ENCODE measurements around the gene TBL1X. TPM values are rescaled to one million over a fixed set of nuclear protein-coding genes. Genes with fewer than 3 reads are reported as not detected.

TBL1X gene
- total and polyA plus RNA-seq, 2 of the 4 experiments (the other 2 are of a cell fraction): 16.2 to 20.8 TPM

- H4K91ac ChIP-seq (ENCODE audit: insufficient read depth, low read depth, low read length): no peak overlapping the region
- ChIA-PET POLR2A (ENCODE audit: unreplicated experiment) (no interaction called here), CTCF (no interaction called here)
- dilution Hi-C loops (cut with HindIII; ENCODE audit: low sequenced_read_pairs, unreplicated experiment) (no loop called here), intact Hi-C loops (cut with micrococcal nuclease) (no loop called here), in situ Hi-C loops (cut with MboI; ENCODE audit: low sequenced_read_pairs) (no loop called here)
- H3K9me3 ChIP-seq (ENCODE audit: control insufficient read depth, insufficient read depth, low read length): peaks cover 3% of the 10 kb centered on the region; the same call in 1 of the 2 replicates
- H2BK5ac ChIP-seq (ENCODE audit: low read depth, low read length, poor library complexity, severe bottlenecking): no peak overlapping the region
- H3K4me1 ChIP-seq (ENCODE audit: control insufficient read depth, insufficient read depth, low read length): peaks cover 7% of the 10 kb centered on the region
- no peak for ATAC-seq (ENCODE audit: low read depth)
- no peak overlapping the region for H4K8ac ChIP-seq (ENCODE audit: low read depth in 2 of 2, low read length in 2 of 2)
- H3K9ac ChIP-seq (ENCODE audit: low read depth, low read length): no peak overlapping the region
- H3K56ac ChIP-seq (ENCODE audit: extremely low read depth, insufficient read depth, low read length): no peak overlapping the region
- H4K5ac ChIP-seq (ENCODE audit: low read depth, low read length): no peak overlapping the region
- H3K23ac ChIP-seq (ENCODE audit: low read depth, low read length): no peak overlapping the region
- TF ChIP-seq ELK1 (IDR thresholded peaks at IDR 0.05; ENCODE audit: borderline replicate concordance, low read depth, low read length): no peak
- TF ChIP-seq MAZ (IDR thresholded peaks at IDR 0.05; ENCODE audit: borderline replicate concordance, low read depth, low read length): no peak
- TF ChIP-seq RCOR1 (IDR thresholded peaks at IDR 0.05; ENCODE audit: insufficient replicate concordance, low read length): no peak
- TF ChIP-seq MAFK (IDR thresholded peaks at IDR 0.05; ENCODE audit: low read depth, low read length): no peak
- no peak for TF ChIP-seq RAD21 (IDR thresholded peaks at IDR 0.05; ENCODE audit: low read length)
- TF ChIP-seq CEBPB (IDR thresholded peaks at IDR 0.05; ENCODE audit: low read depth, low read length): no peak
- no peak for TF ChIP-seq CHD1 (IDR thresholded peaks at IDR 0.05; ENCODE audit: low read depth, low read length)
- TF ChIP-seq NFE2L2 (IDR thresholded peaks at IDR 0.05; ENCODE audit: low read depth, low read length): no peak
- TF ChIP-seq BHLHE40 (IDR thresholded peaks at IDR 0.05; ENCODE audit: low read depth, low read length): no peak
- TF ChIP-seq, protein P1, sequence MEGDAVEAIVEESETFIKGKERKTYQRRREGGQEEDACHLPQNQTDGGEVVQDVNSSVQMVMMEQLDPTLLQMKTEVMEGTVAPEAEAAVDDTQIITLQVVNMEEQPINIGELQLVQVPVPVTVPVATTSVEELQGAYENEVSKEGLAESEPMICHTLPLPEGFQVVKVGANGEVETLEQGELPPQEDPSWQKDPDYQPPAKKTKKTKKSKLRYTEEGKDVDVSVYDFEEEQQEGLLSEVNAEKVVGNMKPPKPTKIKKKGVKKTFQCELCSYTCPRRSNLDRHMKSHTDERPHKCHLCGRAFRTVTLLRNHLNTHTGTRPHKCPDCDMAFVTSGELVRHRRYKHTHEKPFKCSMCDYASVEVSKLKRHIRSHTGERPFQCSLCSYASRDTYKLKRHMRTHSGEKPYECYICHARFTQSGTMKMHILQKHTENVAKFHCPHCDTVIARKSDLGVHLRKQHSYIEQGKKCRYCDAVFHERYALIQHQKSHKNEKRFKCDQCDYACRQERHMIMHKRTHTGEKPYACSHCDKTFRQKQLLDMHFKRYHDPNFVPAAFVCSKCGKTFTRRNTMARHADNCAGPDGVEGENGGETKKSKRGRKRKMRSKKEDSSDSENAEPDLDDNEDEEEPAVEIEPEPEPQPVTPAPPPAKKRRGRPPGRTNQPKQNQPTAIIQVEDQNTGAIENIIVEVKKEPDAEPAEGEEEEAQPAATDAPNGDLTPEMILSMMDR (conservative IDR thresholded peaks at IDR 0.05; ENCODE audit: low read depth, low read length): no peak
- TF ChIP-seq, protein P2, sequence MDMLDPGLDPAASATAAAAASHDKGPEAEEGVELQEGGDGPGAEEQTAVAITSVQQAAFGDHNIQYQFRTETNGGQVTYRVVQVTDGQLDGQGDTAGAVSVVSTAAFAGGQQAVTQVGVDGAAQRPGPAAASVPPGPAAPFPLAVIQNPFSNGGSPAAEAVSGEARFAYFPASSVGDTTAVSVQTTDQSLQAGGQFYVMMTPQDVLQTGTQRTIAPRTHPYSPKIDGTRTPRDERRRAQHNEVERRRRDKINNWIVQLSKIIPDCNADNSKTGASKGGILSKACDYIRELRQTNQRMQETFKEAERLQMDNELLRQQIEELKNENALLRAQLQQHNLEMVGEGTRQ (IDR thresholded peaks at IDR 0.05; ENCODE audit: low read depth, low read length): no peak
- TF ChIP-seq MXI1 (IDR thresholded peaks at IDR 0.05; ENCODE audit: borderline replicate concordance, low read depth, low read length): no peak
- TF ChIP-seq SMC3 (IDR thresholded peaks at IDR 0.05; ENCODE audit: low read depth, low read length): no peak
- TF ChIP-seq RFX5 (IDR thresholded peaks at IDR 0.05; ENCODE audit: low read depth, low read length): no peak
- no peak for TF ChIP-seq FOS (IDR thresholded peaks at IDR 0.05; ENCODE audit: low read depth, low read length)
- TF ChIP-seq POLR2A (IDR thresholded peaks at IDR 0.05; ENCODE audit: low read depth, low read length): no peak
- no peak overlapping the region for H2BK120ac ChIP-seq (ENCODE audit: low read depth, low read length)
- 94% methylated on average over 3 of the region's 3 CpGs; no CpG with 5 or more reads in 1 of the 2 experiments for WGBS, 2 experiments (ENCODE audit: extremely low coverage in 2 of 2, insufficient read length in 1 of 2)
- no peaks in the 10 kb centered on the region for H3K27me3 ChIP-seq (ENCODE audit: control insufficient read depth, insufficient read depth, low read length)
- no peak overlapping the region for H3K4me2 ChIP-seq (ENCODE audit: low read depth, low read length)
- H3K27ac ChIP-seq (ENCODE audit: insufficient read depth, low read length): no peak overlapping the region
- no peak overlapping the region for H2AK5ac ChIP-seq (ENCODE audit: low read depth, low read length)
- H2BK15ac ChIP-seq (ENCODE audit: low read depth, low read length): no peak overlapping the region
- no peak overlapping the region for H3K4me3 ChIP-seq (ENCODE audit: insufficient read depth, low read depth, low read length)
- H3K4ac ChIP-seq (ENCODE audit: low read depth, low read length): no peak overlapping the region
- no peaks in the 10 kb centered on the region for H4K20me1 ChIP-seq (ENCODE audit: insufficient read depth, low read length)
- DNase-seq: no peak
- H3K36me3 ChIP-seq (ENCODE audit: control insufficient read depth, insufficient read depth, low read length): peaks cover 4% of the 10 kb centered on the region; the same call in 1 of the 2 replicates
- no peak overlapping the region for H2BK20ac ChIP-seq (ENCODE audit: low read depth, low read length)
- H3K9me1 ChIP-seq (ENCODE audit: insufficient read depth, low read length): peaks cover 11% of the 10 kb centered on the region
- H2AK9ac ChIP-seq (replicated peaks; ENCODE audit: low read depth, low read length, poor library complexity): no peak overlapping the region
- BruUV-seq (replicated peaks): no TSS peak
- no peak overlapping the region for H2AFZ ChIP-seq (replicated peaks; ENCODE audit: low read length, poor library complexity)
- H3K18ac ChIP-seq (ENCODE audit: low read depth, low read length): no peak overlapping the region
- peaks cover 17 to 35% of the 10 kb centered on the region in 2 experiments; a peak in 3 of 4 replicates for H3K79me1 ChIP-seq (ENCODE audit: low read depth in 1 of 2, low read length in 2 of 2)
- H3K14ac ChIP-seq (replicated peaks; ENCODE audit: low read depth, low read length): no peak overlapping the region
These were observed 207.1 kb downstream of the TBL1X start for GRCh38 chrX:9671998-9672397.

All from IMR-90 (cell line).